ENCODE data around the gene TBC1D3K.
"Not testable (repeated sequence)": the region's sequence is repeated elsewhere in the genome, so short reads cannot be mapped to it uniquely, and the experiment has no call there.

TBC1D3K gene

GRCh38 chr17:37924115-37924514, at the start of gene TBC1D3K:
TBC1D3K (plus strand) TSS chr17:37924415; CDS start chr17:37926000, 1,585 bp downstream.
- not testable (repeated sequence) for DNase-seq

- DNase-seq = no peak
Measured at GRCh38 chr17:37884516-37884915, 39.7 kb upstream of the TBC1D3K start.

GRCh38 chr17:37885136-37885535, 39.1 kb upstream of the TBC1D3K start:
- DNase-seq = no peak

GRCh38 chr17:37888881-37889280, 35.3 kb upstream of the TBC1D3K start:
- DNase-seq = no peak

- DNase-seq = not testable (repeated sequence)
Measured at GRCh38 chr17:37896961-37897360, 27.3 kb upstream of the TBC1D3K start.
